ENCODE measurements around the gene PEX11G.

Gene PEX11G

DNA sequence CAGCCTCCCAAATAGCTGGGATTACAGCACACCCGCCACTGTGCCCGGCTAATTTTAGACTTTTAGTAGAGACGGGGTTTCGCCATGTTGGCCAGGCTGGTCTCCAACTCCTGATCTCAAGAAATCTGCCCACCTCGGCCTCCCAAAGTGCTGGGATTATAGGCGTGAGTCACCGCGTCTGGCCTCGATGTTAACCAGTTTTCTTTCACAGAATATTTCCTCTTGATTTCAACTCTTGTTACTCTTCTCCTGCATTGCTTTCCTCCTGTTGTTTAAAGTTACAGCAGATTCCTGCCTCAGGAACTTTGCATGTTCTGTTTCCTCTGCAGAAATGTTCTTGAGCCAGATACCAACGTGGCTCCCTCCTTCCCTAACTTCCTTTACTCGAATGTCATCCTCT, 3.7 kb upstream of the PEX11G start:
- no peak for DNase-seq

DNA sequence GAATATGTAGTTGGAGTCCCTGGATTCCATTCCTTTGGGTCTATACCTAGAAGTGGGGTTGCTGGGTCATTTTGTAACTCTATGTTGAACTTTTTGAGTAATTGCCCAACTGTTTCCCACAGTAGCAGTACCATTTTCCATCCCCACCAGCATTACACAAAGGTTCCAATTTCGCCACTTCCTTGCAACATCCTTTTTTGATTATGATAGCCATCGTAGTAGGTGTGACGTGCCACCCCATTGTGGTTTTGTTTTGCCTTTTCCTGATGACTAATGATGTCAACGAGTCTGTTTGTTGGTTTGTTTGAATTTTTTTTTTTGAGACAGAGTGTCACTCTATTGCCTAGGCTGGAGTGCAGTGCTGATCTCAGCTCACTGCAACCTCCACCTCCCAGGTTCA, 3.3 kb upstream of the PEX11G start:
- DNase-seq: no peak

DNA sequence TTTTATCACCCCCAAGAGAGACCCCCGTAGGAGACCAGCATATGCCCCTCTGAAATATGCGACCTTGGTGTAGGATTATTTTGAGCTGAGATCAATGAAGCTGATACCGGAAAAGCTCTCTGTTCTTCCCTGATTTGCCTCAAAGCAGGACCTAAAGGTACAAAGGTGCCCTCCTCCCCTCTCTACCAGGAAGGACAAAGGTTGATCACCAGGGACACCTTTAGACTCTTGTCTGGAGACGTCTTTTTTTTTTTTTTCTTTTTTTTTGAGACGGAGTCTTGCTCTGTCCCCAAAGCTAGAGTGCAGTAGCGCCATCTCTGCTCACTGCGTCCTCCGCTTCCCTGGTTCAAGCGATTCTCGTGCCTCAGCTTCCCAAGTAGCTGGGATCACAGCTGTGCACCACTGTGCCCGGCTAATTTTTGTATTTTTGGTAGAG, 792 bp upstream of the PEX11G start:
- DNase-seq: no peak

DNA sequence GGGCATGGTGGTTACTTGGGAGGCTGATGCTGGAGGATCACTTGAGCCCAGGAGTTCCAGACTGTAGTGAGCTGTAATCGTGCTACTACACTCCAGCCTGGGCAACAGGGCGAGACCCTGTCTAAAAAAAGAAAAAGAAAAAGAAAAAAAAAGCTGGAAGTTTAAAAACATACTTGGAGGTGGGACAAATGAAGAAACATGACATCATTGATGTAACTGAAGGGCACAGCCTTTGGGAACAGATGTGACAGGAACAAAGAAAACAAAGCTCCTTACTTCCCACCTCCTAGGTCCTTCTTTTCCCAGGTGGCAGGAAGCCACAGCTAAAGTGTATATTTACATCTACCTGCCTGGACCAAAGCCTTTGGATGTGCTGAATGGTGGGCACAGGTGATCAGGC, 1.9 kb downstream of the PEX11G start:
- DNase-seq: no peak

DNA sequence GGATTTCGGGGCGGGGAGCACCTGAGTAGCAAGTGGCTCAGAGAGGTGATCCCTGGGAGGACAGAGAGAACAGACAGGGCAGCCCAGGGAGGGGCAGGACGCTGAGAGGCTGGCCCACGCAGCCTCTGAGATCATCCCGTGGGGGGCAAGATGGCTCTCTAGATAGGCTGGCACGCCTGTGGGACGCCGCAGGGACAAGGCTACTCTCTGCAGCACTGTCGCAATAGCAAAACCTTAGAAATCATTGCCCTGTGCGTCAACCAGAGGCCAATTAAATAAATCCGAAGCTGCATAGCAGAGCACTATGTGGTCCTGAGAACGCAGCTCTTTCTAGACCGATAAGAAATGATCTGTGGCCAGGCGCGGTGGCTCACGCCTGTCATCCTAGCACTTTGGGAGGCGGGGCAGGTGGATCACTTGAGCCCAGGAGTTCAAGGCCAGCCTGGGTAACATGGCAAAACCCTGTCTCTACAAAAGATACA, 5.1 kb downstream of the PEX11G start:
- no peak for DNase-seq

DNA sequence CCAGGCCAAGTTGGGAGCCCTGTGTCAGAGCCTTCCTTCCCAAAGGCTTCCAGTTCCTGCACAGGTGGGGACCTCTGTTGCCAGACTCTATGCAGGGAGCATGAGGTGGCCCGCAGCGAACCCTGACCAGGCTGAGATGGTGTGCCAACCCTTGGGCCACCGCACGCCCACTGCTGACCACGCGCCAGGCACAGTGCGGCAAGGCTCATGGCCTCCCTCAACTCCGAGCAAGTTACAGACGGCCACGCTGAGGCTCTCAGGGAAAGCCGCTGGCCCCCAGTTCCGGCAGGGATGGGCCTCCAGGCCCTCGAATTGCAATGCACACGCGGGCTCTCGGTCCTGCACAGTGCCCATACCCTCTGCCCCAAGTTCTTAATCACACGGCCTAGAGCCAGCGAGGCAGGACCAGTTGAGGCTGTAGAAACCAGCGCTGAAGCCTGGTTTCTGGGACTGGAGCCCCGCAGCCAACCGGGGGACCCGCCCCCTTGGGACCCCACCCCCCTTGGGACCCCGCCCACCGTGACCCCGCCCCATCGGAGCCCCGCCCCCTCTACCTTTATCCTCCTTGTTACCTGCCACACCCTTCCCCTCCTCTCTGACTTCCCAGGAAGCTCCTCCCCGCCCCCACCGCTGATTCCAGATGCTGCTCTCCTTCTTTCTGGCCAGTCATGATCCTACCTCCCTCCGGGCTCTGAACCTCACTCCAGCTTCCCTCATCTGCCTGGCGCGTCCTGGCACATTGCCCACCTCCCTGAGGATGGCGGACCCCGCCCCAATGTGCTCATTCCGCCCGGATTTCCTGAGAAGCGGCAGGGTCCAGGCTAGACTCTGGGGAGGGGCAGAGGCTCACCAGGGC, 6.0 kb downstream of the PEX11G start:
- DNase-seq: no peak

DNA sequence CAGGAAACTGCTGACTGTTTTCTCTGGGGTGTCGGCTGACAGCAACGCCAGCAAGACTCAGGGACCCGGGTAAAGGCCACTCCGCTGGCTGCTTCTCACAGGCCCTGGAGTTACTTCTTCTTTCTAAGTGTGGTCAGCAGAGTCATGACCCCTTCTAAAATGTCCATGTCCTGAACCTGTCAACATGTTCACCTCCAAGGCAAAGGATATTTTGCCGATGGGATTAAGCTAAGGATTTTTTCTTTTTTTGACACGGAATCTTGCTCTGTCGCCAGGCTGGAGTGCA, 7.9 kb downstream of the PEX11G start:
- no peak for DNase-seq

DNA sequence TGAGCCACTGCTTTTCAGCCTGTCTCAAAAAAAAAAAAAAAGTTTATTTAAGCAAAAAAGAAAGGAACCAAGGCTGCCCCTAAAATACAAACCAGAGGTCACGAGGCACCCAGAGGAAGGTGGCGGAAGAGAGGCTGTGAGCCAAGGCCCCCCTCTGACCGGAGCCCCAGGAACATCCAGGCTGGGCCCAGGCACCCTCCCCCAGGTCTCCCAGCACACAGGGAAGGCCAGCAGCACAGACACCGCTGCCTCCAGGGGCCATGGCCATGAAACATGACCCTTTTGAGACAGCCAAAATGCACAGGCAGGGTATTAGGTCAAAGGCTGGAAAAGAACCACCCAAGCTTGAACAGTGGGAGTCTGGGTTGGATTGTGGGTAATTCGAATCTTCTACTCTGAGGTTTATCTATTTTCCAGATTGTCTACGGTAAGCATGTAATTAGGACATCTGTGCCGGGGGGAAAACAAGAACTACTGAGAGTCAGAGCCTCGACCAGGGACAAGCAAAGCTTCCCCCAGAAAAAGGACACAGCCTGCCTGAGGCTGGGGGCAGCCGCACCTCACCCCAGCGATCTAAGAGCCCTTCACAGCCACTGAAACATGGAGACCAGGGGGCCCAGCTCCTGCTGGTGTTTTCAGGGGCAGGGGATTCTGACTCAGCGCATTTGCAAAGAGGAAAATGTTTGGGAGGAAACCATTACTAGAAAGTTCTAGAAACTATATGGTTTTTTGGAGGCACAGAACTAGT, 8.4 kb downstream of the PEX11G start:
- no peak for DNase-seq

DNA sequence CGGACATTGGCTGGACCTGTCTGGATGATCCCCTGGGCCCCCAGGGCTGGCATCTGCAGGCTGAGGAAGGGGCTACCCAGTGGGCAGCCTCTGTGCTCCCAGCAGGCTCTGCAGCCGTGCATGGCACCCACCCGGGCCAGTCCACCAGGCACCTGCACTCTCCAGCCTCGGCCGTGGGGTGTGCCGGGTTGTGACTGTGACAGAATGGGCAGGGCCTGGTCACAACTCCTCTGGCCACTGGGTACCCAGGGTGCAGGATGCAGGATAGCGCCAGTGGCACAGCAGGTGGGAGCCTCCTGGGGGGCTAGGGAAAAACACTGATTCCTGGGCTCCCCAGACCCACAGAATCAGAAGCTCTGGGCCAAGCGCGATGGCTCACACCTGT, 10.0 kb downstream of the PEX11G start:
- DNase-seq: no peak

DNA sequence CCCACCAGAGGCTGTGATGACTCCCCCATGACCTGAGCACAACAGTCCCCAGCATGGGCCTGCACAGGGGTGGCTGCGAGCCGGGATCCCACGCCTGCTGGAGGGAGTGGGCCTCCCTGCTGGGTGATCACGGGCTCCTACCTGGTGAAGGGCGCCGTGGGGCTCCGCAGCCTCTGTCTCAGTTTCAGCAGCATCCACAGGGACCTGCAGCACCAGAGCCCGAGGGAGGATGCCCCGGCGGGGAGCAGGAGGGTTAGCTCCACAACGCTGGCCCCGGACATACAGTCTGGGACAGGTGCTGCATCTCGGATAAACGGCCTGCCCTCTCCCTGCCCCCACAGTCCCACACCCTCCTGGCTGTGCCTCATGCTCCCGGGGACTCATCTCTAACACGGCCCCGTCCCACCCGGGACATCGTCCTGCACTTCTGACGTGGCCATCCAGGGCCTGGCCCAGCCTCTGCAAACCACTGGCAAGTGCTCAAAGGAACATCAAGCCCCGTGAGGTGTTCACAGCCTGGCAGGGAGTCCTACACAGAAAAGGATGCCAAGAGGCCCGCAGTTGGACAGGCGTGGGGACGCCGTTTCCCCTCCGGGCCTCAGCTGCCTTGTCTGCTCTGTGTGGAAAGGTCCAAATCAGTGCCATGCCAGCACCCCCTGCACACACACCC, 10.5 kb downstream of the PEX11G start:
- no peak for DNase-seq

DNA sequence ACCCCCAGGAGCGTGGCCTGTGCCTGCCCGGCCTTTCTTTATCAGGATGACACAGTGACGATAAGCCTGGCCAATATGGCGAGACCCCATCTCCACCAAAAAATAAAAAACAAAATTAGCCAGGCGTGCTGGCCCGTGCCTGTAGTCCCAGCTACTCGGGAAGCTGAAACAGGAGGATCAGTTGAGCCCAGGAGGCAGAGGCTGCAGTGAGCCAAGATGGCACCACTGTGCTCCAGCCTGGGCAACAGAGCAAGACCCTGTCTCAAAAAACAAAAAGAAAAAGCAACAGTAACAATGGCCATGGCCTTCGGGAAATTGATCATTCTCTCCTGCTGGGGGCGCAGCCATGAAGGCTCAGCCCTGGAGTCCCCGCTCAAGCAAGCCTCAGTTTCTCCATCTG, 11.1 kb downstream of the PEX11G start:
- no peak for DNase-seq

DNA sequence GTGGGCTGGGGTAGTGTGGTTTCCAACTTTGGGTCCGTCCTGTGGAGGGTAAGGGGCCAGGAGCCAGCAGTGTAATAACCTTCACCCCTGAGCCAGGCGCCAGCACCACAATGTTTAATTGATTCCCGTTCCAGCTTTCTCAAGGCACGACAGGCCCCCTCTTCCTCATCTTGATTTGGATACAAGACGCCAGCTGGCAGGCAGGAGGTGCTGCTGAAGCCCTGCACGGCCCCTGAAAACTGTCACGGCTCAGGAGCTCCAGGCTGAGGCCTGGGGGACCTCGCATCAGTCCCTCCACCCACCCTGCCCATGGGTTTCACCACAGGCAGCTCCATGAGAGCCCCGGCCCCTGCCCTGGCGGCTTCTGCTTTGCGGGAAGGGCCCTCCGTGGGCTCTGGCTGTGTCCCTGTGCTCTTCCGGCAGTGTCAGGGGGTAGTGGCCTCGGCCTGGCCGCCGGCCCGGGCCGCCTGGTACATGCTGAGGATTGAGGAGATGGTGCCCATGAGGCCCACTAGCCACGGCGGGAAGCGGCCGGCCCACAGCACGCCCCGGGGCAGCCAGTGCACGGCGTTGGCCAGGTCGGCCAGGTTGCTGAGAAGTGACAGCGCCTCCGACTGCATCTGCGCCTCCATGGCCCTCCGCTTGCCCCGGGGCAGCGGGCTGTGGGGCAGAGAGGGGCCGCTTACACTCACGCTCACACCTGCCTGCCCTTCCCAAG, 11.9 kb downstream of the PEX11G start:
- DNase-seq: no peak

DNA sequence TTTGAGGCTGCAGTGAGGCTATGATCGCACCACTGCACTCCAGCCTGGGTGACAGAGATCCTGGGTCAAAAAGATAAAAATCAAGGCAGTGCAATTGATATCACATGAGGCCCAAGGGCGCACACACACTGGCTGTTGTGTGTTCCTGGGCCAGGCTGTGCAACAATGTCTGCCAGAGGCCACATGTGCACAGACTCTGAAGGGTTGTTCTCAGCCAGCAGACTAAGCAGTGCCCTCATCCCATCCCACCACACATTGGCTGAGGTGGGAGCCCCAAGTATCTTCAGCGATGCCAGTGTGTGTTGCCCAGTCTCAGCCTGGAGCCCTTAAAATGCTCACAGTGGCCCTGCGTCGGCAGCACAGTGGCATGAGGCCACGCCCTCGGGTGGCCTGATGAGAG, 12.6 kb downstream of the PEX11G start:
- DNase-seq: no peak

DNA sequence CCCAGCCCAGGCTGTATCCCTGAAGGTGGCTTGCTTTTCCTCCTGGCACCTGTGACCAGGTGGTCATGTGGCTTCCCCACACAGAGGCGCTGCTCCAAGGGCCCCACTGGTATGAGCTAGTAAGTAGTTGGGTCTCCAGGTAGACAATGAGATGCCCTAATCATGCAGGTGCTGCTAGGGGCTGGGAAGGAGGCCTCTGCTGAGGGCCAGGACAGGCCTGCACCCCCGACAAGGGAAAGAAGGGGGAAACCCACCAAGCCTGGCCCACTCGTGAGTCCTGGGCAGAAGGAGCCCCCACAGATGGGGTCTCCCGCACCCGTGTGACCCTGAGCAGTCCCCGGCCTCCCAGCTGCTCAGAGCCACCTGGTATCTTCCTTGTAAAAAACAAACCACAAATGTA, 13.2 kb downstream of the PEX11G start:
- no peak for DNase-seq

DNA sequence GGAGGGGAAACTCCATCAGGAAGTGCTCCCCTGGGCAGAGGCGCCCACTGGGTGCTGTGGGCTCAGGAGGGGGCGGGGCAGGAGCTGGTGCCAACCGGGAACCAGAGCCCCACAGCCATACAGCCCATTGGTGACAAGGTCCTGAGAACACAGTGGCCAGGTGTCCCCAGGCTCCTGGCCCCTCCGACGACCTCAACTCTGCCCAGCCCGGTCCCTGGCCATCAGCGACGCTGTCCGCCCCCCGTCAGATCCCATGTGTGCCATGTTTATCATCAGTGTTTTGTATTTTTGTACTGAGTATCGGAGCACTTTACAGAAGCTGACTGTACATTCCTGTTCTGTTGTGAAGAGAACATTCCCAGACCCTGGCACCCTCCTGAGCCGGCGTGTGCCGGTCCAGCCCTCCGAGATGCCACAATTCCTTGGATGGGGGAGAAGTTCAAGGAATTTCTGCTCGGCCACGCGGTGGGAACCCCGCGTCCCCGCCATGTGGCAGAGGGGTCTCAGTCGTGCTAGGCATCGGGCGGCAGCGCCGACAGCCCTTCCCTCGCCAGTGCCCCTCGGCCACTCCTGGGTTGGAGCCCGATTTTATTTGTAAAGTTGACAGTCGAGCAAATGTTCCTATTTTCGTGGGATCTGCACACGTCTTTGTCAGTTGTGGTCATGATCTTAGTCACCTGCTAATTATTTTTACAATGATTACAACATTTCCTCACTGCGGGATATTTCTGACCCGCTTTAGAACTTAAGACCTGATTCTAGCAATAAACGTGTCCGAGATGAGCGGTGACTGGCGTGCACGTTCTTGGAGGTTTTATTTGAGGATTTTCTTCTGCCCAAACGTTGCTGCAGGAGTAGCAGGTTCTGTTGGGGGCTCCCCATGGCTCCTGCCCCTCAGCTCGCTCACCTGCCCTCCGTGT, 16.9 kb downstream of the PEX11G start:
- no peak for DNase-seq

DNA sequence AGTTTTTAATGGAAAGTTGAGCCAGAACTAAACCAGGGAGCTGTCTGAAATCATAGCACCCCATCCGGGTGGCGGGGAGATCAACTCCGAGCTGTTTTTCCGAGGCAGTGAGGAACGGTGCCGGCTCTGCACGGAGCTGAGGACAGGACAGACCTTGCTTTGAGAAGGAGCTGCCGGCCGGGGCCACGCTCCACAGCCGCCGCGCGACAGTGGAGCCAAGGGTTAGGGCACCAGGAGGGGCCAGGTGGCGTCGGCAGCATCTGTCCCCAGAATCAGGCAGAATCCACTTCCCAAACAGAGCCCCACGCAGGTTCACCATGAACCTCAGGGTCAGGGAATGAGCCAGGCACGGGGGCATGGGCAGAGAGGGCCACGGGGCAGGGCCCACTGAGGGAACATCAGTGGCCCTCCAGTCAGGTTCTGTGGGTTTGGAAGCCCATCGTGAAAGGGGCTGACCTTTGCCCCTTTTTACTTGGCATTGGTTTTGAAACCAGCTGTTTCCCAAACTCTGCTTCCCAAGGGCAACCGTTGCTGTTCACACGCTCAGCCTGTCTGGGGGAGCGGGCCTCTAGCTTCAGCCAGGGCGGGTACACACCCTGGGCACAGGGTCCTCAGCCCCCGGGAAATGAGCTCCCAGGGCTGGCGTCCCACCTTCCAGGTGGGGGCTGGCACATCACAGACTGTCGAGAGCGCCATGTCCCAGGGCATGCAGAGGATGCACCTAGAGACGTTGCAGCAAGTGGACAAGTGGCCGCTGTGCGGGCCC, 18.1 kb downstream of the PEX11G start:
- no peak for DNase-seq

DNA sequence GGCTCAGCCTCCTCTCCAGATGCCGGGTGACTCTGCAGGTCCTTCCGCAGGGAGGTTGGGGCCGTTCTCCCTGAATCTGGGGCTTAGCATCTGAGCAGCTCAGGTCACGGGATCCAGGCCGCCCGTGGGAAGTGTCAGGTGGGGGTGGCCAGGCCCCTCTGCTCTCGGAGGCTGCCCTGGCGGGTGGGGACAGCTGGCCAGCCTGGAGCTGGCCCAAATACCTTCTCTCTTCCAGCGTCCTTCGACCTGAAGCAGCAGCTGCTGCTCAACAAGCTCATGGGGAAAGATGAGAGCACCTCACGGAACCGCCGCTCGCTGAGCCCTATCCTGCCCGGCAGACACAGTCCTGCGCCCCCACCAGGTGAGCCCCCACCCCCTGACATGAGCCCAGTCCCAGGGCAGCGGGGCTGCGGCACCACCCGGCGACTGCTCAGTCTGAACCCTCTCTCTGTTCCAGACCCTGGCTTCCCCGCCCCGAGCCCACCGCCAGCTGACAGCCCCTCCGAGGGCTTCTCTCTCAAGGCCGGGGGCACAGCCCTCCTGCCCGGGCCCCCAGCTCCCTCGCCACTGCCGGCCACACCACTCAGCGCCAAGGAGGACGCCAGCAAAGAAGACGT, 19.1 kb downstream of the PEX11G start:
- DNase-seq: no peak

DNA sequence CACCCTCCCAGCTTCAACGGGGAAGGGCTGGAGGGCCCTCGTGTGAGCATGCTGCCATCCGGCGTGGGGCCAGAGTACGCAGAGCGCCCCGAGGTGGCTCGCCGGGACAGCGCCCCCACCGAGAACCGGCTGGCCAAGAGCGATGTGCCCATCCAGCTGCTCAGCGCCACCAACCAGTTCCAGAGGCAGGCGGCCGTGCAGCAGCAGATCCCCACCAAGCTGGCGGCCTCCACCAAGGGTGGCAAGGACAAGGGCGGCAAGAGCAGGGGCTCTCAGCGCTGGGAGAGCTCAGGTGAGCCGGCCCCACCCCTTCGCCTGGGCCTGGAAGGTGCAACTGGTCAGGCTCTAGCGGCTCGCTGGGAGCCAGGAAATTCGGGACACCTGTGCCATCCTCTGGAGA, 20.0 kb downstream of the PEX11G start:
- DNase-seq: no peak

DNA sequence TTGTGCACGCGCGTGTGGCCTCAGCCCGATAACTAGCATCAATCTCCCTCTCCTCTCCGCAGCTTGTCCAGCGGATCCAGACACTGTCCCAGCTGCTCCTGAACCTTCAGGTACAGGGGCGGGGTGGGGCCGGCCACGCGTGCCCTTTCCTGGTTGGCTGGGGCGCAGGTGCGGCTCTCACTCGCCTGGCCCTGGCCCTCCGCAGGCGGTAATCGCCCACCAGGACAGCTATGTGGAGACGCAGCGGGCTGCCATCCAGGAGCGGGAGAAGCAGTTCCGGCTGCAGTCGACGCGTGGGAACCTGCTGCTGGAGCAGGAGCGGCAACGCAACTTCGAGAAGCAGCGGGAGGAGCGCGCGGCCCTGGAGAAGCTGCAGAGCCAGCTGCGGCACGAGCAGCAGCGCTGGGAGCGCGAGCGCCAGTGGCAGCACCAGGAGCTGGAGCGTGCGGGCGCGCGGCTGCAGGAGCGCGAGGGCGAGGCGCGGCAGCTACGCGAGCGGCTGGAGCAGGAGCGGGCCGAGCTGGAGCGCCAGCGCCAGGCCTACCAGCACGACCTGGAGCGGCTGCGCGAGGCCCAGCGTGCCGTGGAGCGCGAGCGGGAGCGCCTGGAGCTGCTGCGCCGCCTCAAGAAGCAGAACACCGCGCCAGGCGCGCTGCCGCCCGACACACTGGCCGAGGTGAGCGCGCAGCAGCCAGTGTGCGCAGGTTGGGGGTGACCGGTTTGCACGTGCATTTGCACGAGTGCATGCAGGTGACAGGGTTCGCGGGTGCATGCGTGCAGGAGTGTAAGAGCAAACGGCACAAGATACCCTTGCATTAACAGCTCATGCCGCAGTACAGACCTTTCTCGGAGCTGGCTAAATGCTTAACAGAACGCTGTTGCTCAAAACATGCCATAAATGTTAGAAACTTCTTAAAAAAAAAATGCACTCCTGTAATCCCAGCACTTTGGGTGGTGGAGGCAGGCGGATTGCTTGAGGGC, 21.5 kb downstream of the PEX11G start:
- DNase-seq: no peak

DNA sequence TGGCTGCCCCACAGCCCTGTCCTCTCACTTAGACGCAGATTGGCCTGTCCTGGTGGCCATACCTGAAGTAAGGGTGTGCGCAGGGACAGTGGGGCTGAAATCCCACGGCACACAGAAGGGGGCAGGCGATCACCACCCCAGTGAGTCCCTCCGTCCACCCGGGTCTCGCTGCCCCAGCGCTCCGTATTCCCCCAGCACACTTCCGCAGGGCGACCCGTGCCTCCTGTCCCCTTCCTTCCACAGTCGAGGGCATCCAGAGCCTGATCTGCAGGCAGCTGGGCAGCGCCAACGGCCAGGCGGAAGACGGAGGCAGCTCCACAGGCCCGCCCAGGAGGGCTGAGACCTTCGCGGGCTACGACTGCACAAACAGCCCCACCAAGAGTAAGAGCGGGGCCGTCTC, 25.3 kb downstream of the PEX11G start:
- DNase-seq: no peak

Data from NCI-H187 (cell line).